Keratinocyte (primary cell): ENCODE results near the gene SERINC5. TPM values are rescaled to one million over a fixed set of nuclear protein-coding genes. Genes with fewer than 3 reads are reported as not detected.
"Not testable (repeated sequence)": the region's sequence is repeated elsewhere in the genome, so short reads cannot be mapped to it uniquely, and the experiment has no call there.

ENCODE experiments used
- DNase-seq: peaks from one replicate; pipeline ENCODE4 v3.0.0-alpha.2; 2011; ENCODE audit warnings: low read depth, missing footprints, low spot score
- FAIRE-seq: peaks from 2 replicates; lab custom pipeline; 2011; peaks lifted over from hg19 to GRCh38; lab: Jason Lieb, UNC
- H2AFZ ChIP-seq: 2 replicates; pipeline ENCODE4 v1.6.0; 2012; ENCODE audit warnings: low read length, control low read depth, inconsistent platforms; ENCODE audit not compliant: control insufficient read depth
- H3K27ac ChIP-seq: 2 replicates; pipeline ENCODE4 v1.5.1; 2011; ENCODE audit warnings: low read length; ENCODE audit not compliant: control insufficient read depth, insufficient read depth
- H3K27me3 ChIP-seq: 3 replicates; pipeline ENCODE4 v1.6.0; 2011; ENCODE audit warnings: low read length; ENCODE audit not compliant: control insufficient read depth, insufficient read depth; ENCODE audit errors: extremely low read depth
- H3K36me3 ChIP-seq, 2 experiments: 2 replicates in 1 of 2; 3 replicates in 1 of 2; pipeline ENCODE4 v1.5.1; 2011; ENCODE audit warnings: low read length in 2 of 2, mild to moderate bottlenecking in 1 of 2; ENCODE audit not compliant: control insufficient read depth in 2 of 2, insufficient read depth in 2 of 2; ENCODE audit errors: extremely low read depth in 1 of 2
- H3K4me1 ChIP-seq: 3 replicates; pipeline ENCODE4 v1.5.1; 2011; ENCODE audit warnings: low read length; ENCODE audit not compliant: control insufficient read depth, insufficient read depth; ENCODE audit errors: extremely low read depth
- H3K4me2 ChIP-seq: 3 replicates; pipeline ENCODE4 v1.6.0; 2011; ENCODE audit warnings: low read depth, low read length; ENCODE audit not compliant: control insufficient read depth, insufficient read depth; ENCODE audit errors: extremely low read depth
- H3K4me3 ChIP-seq, 3 experiments: fragments of 200-600 bp in 1 of 3; sonication (generic) in 1 of 3; 2 replicates in 2 of 3; 3 replicates in 1 of 3; pipeline ENCODE4 v1.5.1; 2011 to 2016; ENCODE audit warnings: low read length in 3 of 3, mild to moderate bottlenecking in 3 of 3, control low read depth in 2 of 3, inconsistent platforms in 1 of 3, low read depth in 1 of 3, mixed read lengths in 1 of 3, mixed run types in 1 of 3, moderate library complexity in 1 of 3; ENCODE audit not compliant: control insufficient read depth in 2 of 3, insufficient read depth in 2 of 3; ENCODE audit errors: extremely low read depth in 1 of 3
- H3K79me2 ChIP-seq: 2 replicates; pipeline ENCODE4 v1.6.0; 2012; ENCODE audit warnings: low read length; ENCODE audit not compliant: control insufficient read depth, insufficient read depth
- H3K9ac ChIP-seq: 3 replicates; pipeline ENCODE4 v1.6.0; 2011; ENCODE audit warnings: low read length; ENCODE audit not compliant: control insufficient read depth, insufficient read depth; ENCODE audit errors: extremely low read depth
- H3K9me1 ChIP-seq: 3 replicates; pipeline ENCODE4 v1.6.0; 2011; ENCODE audit warnings: low read length; ENCODE audit not compliant: control insufficient read depth, insufficient read depth; ENCODE audit errors: extremely low read depth
- H3K9me3 ChIP-seq: 2 replicates; pipeline ENCODE4 v1.5.1; 2012; ENCODE audit warnings: low read depth, low read length; ENCODE audit not compliant: control insufficient read depth
- H4K20me1 ChIP-seq: 3 replicates; pipeline ENCODE4 v1.6.0; 2011; ENCODE audit warnings: low read length; ENCODE audit not compliant: control insufficient read depth, insufficient read depth; ENCODE audit errors: extremely low read depth
- EZH2 ChIP-seq: IDR thresholded peaks from one replicate; pipeline ENCODE4 v1.6.1; 2012; ENCODE audit warnings: inconsistent platforms, mild to moderate bottlenecking, low read length, moderate library complexity
- dilution Hi-C: fragments of 300-500 bp; cut with MboI; formaldehyde crosslinking; loops from one replicate; pipeline ENCODE4 v1.7.0; 2020; ENCODE audit warnings: low sequenced_read_pairs; ENCODE audit not compliant: extremely low pct_ligation_motif_present
- polyA plus RNA-seq, 5 experiments: library from polyadenylated mRNA; depleted of rRNA in 3 of 5; stranded (reverse) in 3 of 5; stranded (forward) in 1 of 5; unstranded in 1 of 5; fragments of >200 nt; gene quantifications; 1 replicate in 1 of 5; 2 replicates in 3 of 5; 3 replicates in 1 of 5; pipeline versions ENCODE4 v1.2.1 to v1.2.3, GENCODE V29; 2011 to 2012; ENCODE audit warnings: missing spikeins in 2 of 5, low read depth in 1 of 5, low replicate concordance in 1 of 5
- TF ChIP-seq, protein P1 (sequence below), 3 experiments: IDR thresholded peaks in 1 of 3; conservative IDR thresholded peaks in 1 of 3; optimal IDR thresholded peaks in 1 of 3; 2 replicates in 2 of 3; 3 replicates in 1 of 3; pipeline versions ENCODE3 to v1.5.1; 2011; ENCODE audit warnings: low read length in 3 of 3, mild to moderate bottlenecking in 3 of 3, moderate library complexity in 2 of 3, control low read depth in 1 of 3, inconsistent platforms in 1 of 3; ENCODE audit not compliant: insufficient read depth in 2 of 3; ENCODE audit errors: extremely low read depth in 1 of 3

The SERINC5 gene
- polyA plus RNA-seq, 1 donor (not counting 4 experiments of a cell fraction or from before 2014, with no cell fraction given) = 20.0 TPM

DNA sequence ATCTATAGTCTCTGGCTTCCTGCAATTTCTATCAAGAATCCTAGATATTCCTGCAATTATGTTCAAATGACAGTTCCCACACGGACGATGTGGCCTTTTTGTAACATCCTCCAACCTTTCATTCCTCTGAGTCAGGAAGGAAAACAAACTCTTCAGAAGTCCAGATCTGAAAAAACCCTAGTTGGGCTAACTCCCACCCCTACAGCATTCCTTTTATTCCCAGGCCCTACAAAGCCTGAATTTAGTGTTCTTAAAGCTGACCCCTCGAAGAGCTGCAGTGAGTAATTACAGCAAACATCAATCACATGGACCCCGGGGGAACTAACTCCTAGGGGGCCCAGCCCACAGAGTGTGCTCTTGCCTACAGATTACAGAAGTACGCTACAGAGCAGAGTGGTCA, 99.7 kb downstream of the SERINC5 start:
- no peaks in the 10 kb centered on the region for H3K9me1 ChIP-seq
- no peaks in the 10 kb centered on the region for H3K79me2 ChIP-seq
- no peak overlapping the region for H2AFZ ChIP-seq
- no peak overlapping the region for H3K4me3 ChIP-seq
- no peaks in the 10 kb centered on the region for H3K4me1 ChIP-seq
- H3K36me3 ChIP-seq = peaks cover 5 to 12% of the 10 kb centered on the region in 2 experiments
- H3K27me3 ChIP-seq = no peaks in the 10 kb centered on the region
- no peak overlapping the region for H3K27ac ChIP-seq
- H3K9ac ChIP-seq = no peak overlapping the region
- no peak for DNase-seq
- no peak overlapping the region for H3K4me2 ChIP-seq
- H4K20me1 ChIP-seq = no peaks in the 10 kb centered on the region
- no peak for FAIRE-seq
- dilution Hi-C loops = no loop called here
- TF ChIP-seq, protein P1, sequence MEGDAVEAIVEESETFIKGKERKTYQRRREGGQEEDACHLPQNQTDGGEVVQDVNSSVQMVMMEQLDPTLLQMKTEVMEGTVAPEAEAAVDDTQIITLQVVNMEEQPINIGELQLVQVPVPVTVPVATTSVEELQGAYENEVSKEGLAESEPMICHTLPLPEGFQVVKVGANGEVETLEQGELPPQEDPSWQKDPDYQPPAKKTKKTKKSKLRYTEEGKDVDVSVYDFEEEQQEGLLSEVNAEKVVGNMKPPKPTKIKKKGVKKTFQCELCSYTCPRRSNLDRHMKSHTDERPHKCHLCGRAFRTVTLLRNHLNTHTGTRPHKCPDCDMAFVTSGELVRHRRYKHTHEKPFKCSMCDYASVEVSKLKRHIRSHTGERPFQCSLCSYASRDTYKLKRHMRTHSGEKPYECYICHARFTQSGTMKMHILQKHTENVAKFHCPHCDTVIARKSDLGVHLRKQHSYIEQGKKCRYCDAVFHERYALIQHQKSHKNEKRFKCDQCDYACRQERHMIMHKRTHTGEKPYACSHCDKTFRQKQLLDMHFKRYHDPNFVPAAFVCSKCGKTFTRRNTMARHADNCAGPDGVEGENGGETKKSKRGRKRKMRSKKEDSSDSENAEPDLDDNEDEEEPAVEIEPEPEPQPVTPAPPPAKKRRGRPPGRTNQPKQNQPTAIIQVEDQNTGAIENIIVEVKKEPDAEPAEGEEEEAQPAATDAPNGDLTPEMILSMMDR (optimal IDR thresholded peaks at IDR 0.05 in 1 of 3, IDR thresholded peaks at IDR 0.05 in 1 of 3, conservative IDR thresholded peaks at IDR 0.05 in 1 of 3; ENCODE audit: extremely low read depth in 1 of 3, insufficient read depth in 2 of 3, low read length in 3 of 3) = no peak
- no peak for TF ChIP-seq EZH2
- no peaks in the 10 kb centered on the region for H3K9me3 ChIP-seq

DNA sequence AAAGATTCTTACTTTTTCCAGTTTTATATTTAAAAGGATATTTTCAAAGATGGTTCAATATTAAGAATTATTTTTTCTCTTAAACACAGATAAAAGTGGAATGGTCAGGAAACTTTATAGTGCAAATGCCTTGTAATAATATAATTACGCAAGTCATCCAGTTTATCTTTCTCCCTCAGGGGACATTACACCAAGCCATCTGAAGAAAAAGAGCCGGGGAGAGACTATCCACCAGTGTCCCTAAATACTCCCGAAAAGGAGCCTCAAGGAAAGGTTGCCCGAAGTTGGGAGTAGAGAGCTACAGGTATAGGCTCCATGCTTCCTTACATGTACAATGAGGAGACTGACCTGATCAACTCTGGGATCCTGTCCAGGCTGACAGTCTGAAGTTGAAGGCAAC, 101.1 kb downstream of the SERINC5 start:
- no peaks in the 10 kb centered on the region for H3K9me3 ChIP-seq
- no peaks in the 10 kb centered on the region for H4K20me1 ChIP-seq
- no peak overlapping the region for H3K4me3 ChIP-seq
- DNase-seq (no peak), FAIRE-seq (no peak)
- H3K4me1 ChIP-seq = no peaks in the 10 kb centered on the region
- H3K36me3 ChIP-seq = peaks cover 10 to 13% of the 10 kb centered on the region in 2 experiments
- no peak overlapping the region for H3K9ac ChIP-seq
- no peak overlapping the region for H3K27ac ChIP-seq
- H3K27me3 ChIP-seq = no peaks in the 10 kb centered on the region
- dilution Hi-C loops = no loop called here
- H3K79me2 ChIP-seq = no peaks in the 10 kb centered on the region
- H2AFZ ChIP-seq = no peak overlapping the region
- TF ChIP-seq, protein P1 (optimal IDR thresholded peaks at IDR 0.05 in 1 of 3, IDR thresholded peaks at IDR 0.05 in 1 of 3, conservative IDR thresholded peaks at IDR 0.05 in 1 of 3; ENCODE audit: extremely low read depth in 1 of 3, insufficient read depth in 2 of 3, low read length in 3 of 3) = no peak
- TF ChIP-seq EZH2 = no peak
- H3K4me2 ChIP-seq = no peak overlapping the region
- H3K9me1 ChIP-seq = no peaks in the 10 kb centered on the region

DNA sequence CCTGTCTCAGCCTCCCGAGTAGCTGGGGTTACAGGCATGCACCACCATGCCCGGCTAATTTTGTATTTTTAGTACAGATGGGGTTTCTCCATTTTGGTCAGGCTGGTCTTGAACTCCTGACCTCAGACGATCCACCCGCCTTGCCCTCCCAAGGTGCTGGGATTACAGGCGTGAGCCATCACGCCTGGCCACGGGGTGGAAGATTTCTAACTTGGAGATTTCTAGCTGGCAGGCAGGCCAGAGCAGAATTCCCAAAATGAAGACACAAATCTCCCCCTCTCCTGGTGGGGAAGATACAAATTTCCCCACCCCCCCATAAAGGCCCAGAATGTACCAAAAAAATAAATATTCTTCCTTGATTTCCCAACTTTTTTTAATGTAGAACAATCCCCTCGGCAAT, 101.6 kb downstream of the SERINC5 start:
- DNase-seq, H3K79me2 ChIP-seq, H2AFZ ChIP-seq, H3K9ac ChIP-seq, H3K27ac ChIP-seq, H4K20me1 ChIP-seq, H3K9me3 ChIP-seq, H3K9me1 ChIP-seq, FAIRE-seq, H3K27me3 ChIP-seq, H3K4me2 ChIP-seq, H3K4me3 ChIP-seq, dilution Hi-C loops, H3K4me1 ChIP-seq: not testable (repeated sequence)
- peaks cover 10 to 13% of the 10 kb centered on the region in 2 experiments for H3K36me3 ChIP-seq
